HEK293 (cell line): ENCODE data around the gene OR8J3.

Experiments
- CTCF ChIA-PET: fragments of 350-600 bp; formaldehyde crosslinking; extraction: SDS; loops from one replicate; lab custom pipeline; 2021; ENCODE audit warnings: antibody characterized with exemption; lab: Yijun Ruan, JAX
- POLR2A ChIA-PET: fragments of 300-600 bp; formaldehyde crosslinking; extraction: SDS; loops from one replicate; lab custom pipeline; 2020; ENCODE audit warnings: antibody characterized with exemption, inconsistent platforms; lab: Yijun Ruan, JAX
- H3K27ac ChIP-seq: fragments of 200-500 bp; sonication (Bioruptor generic); 2 replicates; pipeline ENCODE4 v1.5.1; 2014; ENCODE audit warnings: low read depth, low read length, control low read depth, inconsistent platforms; ENCODE audit errors: extremely low read depth
- H3K36me3 ChIP-seq, 2 experiments: fragments of 200-500 bp in 1 of 2; sonication (Bioruptor generic) in 1 of 2; 1 replicate in 1 of 2; 2 replicates in 1 of 2; pipeline ENCODE4 v1.5.1; 2014 to 2017; ENCODE audit warnings: inconsistent platforms in 2 of 2, low read length in 2 of 2; ENCODE audit not compliant: control insufficient read depth in 2 of 2, insufficient read depth in 1 of 2
- H3K4me1 ChIP-seq: fragments of 200-500 bp; sonication (Bioruptor generic); 2 replicates; pipeline ENCODE4 v1.5.1; 2014; ENCODE audit warnings: mild to moderate bottlenecking, low read length, inconsistent platforms; ENCODE audit not compliant: control insufficient read depth, insufficient read depth
- H3K4me3 ChIP-seq: 2 replicates; pipeline ENCODE4 v1.5.1; 2011; ENCODE audit warnings: low read depth, mild to moderate bottlenecking, control low read depth, low read length, moderate library complexity
- H3K9me3 ChIP-seq: fragments of 200-500 bp; sonication (Bioruptor generic); 2 replicates; pipeline ENCODE4 v1.5.1; 2014; ENCODE audit warnings: low read depth, low read length, inconsistent platforms; ENCODE audit not compliant: control insufficient read depth, insufficient read depth
- GLIS1 ChIP-seq: fragments of 450-650 bp; formaldehyde crosslinking; IDR thresholded peaks from 2 replicates; pipeline ENCODE4 v1.5.1; 2016; ENCODE audit warnings: missing biosample characterization, missing genetic modification characterization
- HOXA7 ChIP-seq: sonication (generic); formaldehyde crosslinking; IDR thresholded peaks from 2 replicates; pipeline ENCODE4 v1.8.1; 2022; ENCODE audit warnings: missing genetic modification reagents, borderline replicate concordance
- HOXD13 ChIP-seq: sonication (generic); formaldehyde crosslinking; IDR thresholded peaks from 2 replicates; pipeline ENCODE4 v1.8.0; 2022; ENCODE audit warnings: missing genetic modification reagents, borderline replicate concordance
- PRDM1 ChIP-seq: fragments of 450-650 bp; formaldehyde crosslinking; IDR thresholded peaks from 2 replicates; pipeline ENCODE4; 2016; ENCODE audit warnings: missing biosample characterization, missing genetic modification characterization
- PRDM2 ChIP-seq: fragments of 450-650 bp; formaldehyde crosslinking; IDR thresholded peaks from 2 replicates; pipeline ENCODE4 v1.5.1; 2016; ENCODE audit warnings: missing biosample characterization, missing genetic modification characterization, borderline replicate concordance
- ZBTB17 ChIP-seq: fragments of 450-650 bp; formaldehyde crosslinking; IDR thresholded peaks from 2 replicates; pipeline ENCODE4 v1.5.1; 2016; ENCODE audit warnings: missing biosample characterization, missing genetic modification characterization
- ZBTB7A ChIP-seq: fragments of 450-650 bp; formaldehyde crosslinking; IDR thresholded peaks from 2 replicates; pipeline ENCODE4 v1.5.1; 2016; ENCODE audit warnings: low read depth, missing biosample characterization, missing genetic modification characterization
- ZNF133 ChIP-seq: fragments of 450-650 bp; formaldehyde crosslinking; IDR thresholded peaks from 2 replicates; pipeline ENCODE4 v1.5.1; 2016; ENCODE audit warnings: missing biosample characterization, missing genetic modification characterization
- ZNF140 ChIP-seq: fragments of 450-650 bp; formaldehyde crosslinking; IDR thresholded peaks from 2 replicates; pipeline ENCODE4 v1.5.1; 2016; ENCODE audit warnings: missing biosample characterization, missing genetic modification characterization
- ZNF148 ChIP-seq: fragments of 450-650 bp; formaldehyde crosslinking; IDR thresholded peaks from 2 replicates; pipeline ENCODE4 v1.5.0; 2017; ENCODE audit warnings: missing biosample characterization, missing genetic modification characterization, borderline replicate concordance
- ZNF18 ChIP-seq: fragments of 450-650 bp; formaldehyde crosslinking; IDR thresholded peaks from 2 replicates; pipeline ENCODE4 v1.5.1; 2016; ENCODE audit warnings: missing biosample characterization, missing genetic modification characterization
- ZNF501 ChIP-seq: fragments of 450-650 bp; formaldehyde crosslinking; IDR thresholded peaks from 2 replicates; pipeline ENCODE4 v1.5.1; 2016; ENCODE audit warnings: missing biosample characterization, missing genetic modification characterization
- ZNF514 ChIP-seq: fragments of 450-650 bp; formaldehyde crosslinking; IDR thresholded peaks from 2 replicates; pipeline ENCODE4 v1.5.1; 2016; ENCODE audit warnings: missing biosample characterization, missing genetic modification characterization
- ZNF658 ChIP-seq: fragments of 450-650 bp; formaldehyde crosslinking; IDR thresholded peaks from 2 replicates; pipeline ENCODE4; 2016; ENCODE audit warnings: missing biosample characterization, missing genetic modification characterization
- ZNF660 ChIP-seq: fragments of 450-650 bp; IDR thresholded peaks from 2 replicates; pipeline ENCODE4 v1.5.1; 2018; ENCODE audit warnings: missing biosample characterization, mild to moderate bottlenecking, missing genetic modification characterization
- ZNF76 ChIP-seq: fragments of 450-650 bp; formaldehyde crosslinking; IDR thresholded peaks from 2 replicates; pipeline ENCODE4; 2016; ENCODE audit warnings: low read depth, missing biosample characterization, missing genetic modification characterization, borderline replicate concordance
- ZNF830 ChIP-seq: fragments of 450-650 bp; IDR thresholded peaks from 2 replicates; pipeline ENCODE4 v1.5.0; 2018; ENCODE audit warnings: missing biosample characterization, missing genetic modification characterization, low read depth, mild to moderate bottlenecking, moderate library complexity
- TF ChIP-seq, protein P1 (sequence below): fragments of 450-650 bp; formaldehyde crosslinking; IDR thresholded peaks from 2 replicates; pipeline ENCODE4 v1.5.1; 2016; ENCODE audit warnings: missing biosample characterization, missing genetic modification characterization

The OR8J3 gene, protein sequence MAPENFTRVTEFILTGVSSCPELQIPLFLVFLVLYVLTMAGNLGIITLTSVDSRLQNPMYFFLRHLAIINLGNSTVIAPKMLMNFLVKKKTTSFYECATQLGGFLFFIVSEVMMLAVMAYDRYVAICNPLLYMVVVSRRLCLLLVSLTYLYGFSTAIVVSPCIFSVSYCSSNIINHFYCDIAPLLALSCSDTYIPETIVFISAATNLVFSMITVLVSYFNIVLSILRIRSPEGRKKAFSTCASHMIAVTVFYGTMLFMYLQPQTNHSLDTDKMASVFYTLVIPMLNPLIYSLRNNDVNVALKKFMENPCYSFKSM

GRCh38 chr11:56140151-56140661, at the start of gene OR8J3:
Gene OR8J3, minus strand, starts transcription at chr11:56140201. Its CDS starts 2,483 bp downstream, at chr11:56137718.
- Histone ChIP-seq H3K27ac (no peak within 1 kb of the TSS), H3K9me3 (no peaks in the 10 kb centered on the region)
- TF ChIP-seq ZNF133, result no peak
- no peak for TF ChIP-seq ZNF658 (tag by site-specific recombination)
- TF ChIP-seq ZNF18 (tag by site-specific recombination), result no peak
- no peak for TF ChIP-seq ZNF660 (tag by site-specific recombination)
- TF ChIP-seq ZBTB7A (tag by site-specific recombination), result no peak
- no peak for TF ChIP-seq ZNF140
- TF ChIP-seq HOXD13 (CRISPR knock-in tag), result no peak
- TF ChIP-seq HOXA7 (CRISPR knock-in tag), result no peak
- no peak for TF ChIP-seq ZNF830
- no peak for TF ChIP-seq ZNF76 (tag by site-specific recombination)
- no peak for TF ChIP-seq ZNF148 (tag by site-specific recombination)
- TF ChIP-seq, protein P1, sequence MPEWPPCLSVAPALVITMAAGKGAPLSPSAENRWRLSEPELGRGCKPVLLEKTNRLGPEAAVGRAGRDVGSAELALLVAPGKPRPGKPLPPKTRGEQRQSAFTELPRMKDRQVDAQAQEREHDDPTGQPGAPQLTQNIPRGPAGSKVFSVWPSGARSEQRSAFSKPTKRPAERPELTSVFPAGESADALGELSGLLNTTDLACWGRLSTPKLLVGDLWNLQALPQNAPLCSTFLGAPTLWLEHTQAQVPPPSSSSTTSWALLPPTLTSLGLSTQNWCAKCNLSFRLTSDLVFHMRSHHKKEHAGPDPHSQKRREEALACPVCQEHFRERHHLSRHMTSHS (tag by site-specific recombination), result no peak
- no peak for TF ChIP-seq PRDM2 (tag by site-specific recombination)
- no peak for TF ChIP-seq PRDM1 (tag by site-specific recombination)
- no peak for TF ChIP-seq ZBTB17
- TF ChIP-seq ZNF514 (tag by site-specific recombination), result no peak
- TF ChIP-seq ZNF501 (tag by site-specific recombination), result no peak
- TF ChIP-seq GLIS1 (tag by site-specific recombination), result no peak
- TF ChIP-seq, all 188 proteins: peak for 0
- Histone ChIP-seq H3K36me3 (no peaks in the 10 kb centered on the region), H3K4me3 (no peak within 1 kb of the TSS), H3K4me1 (no peaks in the 10 kb centered on the region)
- ChIA-PET CTCF (no interaction called here), POLR2A (no interaction called here)
